Fibroblast of lung (primary cell): ENCODE data around the gene INSYN2A.

ENCODE experiments used
- CTCF ChIP-seq, 2 donors: IDR thresholded peaks in 1 of 2; conservative IDR thresholded peaks in 1 of 2; 1 replicate in 1 of 2; 2 replicates in 1 of 2; pipeline ENCODE4 v1.5.1; 2011 to 2012; ENCODE audit warnings: low read length in 2 of 2, control low read depth in 1 of 2, inconsistent platforms in 1 of 2, low read depth in 1 of 2, mild to moderate bottlenecking in 1 of 2
- EZH2 ChIP-seq: IDR thresholded peaks from 2 replicates; pipeline ENCODE4 v1.5.1; 2012; ENCODE audit warnings: low read length, control low read depth, mild to moderate bottlenecking; ENCODE audit errors: missing control alignments

- TF ChIP-seq CTCF (conservative IDR thresholded peaks at IDR 0.05 in 1 of 2, IDR thresholded peaks at IDR 0.05 in 1 of 2; ENCODE audit: low read depth in 1 of 2, low read length in 2 of 2) (no peak), EZH2 (no peak)
These were observed 28.1 kb downstream of the INSYN2A start for GRCh38 chr10:127168261-127168660.
